ENCODE results near the gene BMP2K.
"Not testable (repeated sequence)": the region's sequence is repeated elsewhere in the genome, so short reads cannot be mapped to it uniquely, and the experiment has no call there.

Gene BMP2K

DNA sequence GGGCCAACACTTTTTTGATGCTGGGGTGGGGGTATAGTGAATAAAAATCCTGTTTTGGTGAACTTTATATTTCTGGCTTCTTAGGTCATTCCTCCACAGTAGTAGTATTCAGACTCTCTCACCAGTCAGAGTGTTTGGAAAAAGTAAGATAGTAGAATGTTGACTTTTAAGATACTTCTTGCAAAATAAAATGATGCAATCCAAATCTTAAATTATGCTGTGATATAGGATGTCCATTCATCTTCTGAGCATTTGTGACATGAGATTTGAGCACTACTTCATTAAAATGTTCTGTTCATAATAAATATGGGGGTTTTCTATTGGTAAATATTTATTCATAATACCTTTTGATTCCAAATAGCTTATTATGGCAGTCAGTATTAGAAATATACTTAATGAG, 70.1 kb downstream of the BMP2K start:
- DNase-seq (ENCODE audit: low read depth in 1 of 2, low spot score in 1 of 2), result no peak

DNA sequence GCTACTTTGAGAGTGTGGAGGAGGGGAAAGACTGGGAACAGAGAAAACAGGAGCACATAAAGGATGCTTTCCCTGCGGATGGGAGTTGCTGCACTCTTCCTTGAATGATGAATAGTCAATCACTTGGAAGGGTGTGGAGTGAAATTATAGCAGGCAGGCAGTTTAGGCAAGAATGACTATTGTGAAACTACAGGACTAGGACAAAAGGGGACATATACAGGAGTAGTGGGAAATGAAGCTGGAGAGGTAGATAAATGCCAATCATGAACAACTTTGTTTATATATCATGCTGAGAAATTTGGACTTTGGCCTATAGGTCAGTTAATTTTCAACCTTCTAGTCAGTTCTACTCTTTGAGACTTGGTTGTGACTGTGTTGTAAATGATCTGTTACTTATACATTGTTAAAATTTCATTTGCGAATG, 86.2 kb downstream of the BMP2K start:
- no peak for DNase-seq (ENCODE audit: low read depth in 1 of 2, low spot score in 1 of 2)

DNA sequence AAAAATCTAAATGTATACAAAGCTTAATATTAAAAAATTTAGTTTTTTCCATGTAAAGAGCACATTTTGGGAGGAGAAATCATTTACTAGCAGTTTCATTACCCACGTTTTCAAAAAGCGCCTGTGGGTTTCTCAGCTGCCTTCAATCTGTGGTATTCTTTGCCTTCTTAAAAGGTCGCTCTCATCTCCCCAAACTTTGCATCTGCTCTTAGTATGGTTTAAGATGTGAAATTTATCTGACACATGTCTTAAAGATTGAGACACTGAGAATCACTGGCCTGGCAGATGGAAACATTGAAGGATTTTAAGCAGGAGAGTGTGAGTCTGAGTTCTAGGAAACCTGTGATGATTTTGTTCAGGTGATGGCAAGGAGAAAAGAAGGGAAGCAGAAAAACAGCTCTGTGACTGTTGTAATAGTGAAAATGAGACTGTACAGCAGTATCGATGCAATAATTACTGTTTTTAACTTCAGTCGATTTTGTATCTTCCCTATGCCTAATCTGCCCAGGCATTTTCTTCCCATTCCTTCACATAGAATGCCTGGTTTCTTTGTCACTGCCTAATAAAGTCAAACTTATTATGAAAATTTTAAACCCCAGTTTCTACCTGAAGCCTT, 87.2 kb downstream of the BMP2K start:
- DNase-seq (ENCODE audit: low read depth in 1 of 2, low spot score in 1 of 2), result no peak

DNA sequence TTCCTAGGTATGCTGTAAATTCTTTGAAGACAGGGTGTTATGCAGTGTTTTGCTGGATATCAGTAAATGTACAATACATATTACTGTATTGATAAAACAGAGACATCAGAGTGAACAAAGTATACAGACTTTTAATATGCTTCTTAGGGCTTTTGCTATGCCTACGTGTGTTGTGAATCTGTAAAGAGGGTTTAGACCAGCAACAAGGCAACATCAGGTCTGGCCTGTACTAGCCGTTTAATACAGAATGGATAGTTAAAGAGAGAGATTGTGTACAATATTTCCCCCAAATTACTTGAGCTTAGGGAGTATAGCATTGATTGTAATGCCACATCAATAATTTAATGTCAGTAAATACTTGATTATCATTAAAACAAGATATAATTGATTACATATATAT, 87.8 kb downstream of the BMP2K start:
- DNase-seq (ENCODE audit: low read depth in 1 of 2, low spot score in 1 of 2), result no peak

DNA sequence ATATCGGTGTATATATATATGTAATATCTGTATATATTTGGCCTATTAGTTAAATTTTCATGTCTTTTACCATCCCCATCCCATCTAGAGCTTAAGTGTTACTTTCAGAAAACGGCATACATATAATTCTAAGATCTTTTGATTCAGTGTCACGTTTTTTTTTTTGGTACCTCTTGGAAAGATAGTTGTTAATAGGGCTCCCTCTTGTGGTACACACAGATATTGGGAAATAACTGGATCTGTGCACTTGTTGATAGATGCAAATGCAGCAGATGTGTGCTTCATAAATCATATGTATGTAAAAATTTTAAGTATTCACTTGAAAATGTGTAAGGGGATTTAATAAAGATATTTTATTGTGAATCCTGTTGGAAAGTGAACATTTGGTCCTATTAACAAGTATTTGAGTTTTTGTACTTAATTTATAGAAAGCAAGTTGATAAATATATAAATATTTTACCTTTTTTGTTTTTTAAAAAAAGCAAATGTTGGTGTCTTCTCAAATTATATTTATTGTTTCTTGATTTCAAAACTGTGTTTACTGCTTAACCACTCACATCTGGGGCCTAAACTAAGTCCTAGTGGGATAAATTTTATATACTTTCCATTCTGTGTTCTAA, 88.4 kb downstream of the BMP2K start:
- DNase-seq (ENCODE audit: low read depth in 1 of 2, low spot score in 1 of 2), result peak in 1 of 2 donors; percentile 25

DNA sequence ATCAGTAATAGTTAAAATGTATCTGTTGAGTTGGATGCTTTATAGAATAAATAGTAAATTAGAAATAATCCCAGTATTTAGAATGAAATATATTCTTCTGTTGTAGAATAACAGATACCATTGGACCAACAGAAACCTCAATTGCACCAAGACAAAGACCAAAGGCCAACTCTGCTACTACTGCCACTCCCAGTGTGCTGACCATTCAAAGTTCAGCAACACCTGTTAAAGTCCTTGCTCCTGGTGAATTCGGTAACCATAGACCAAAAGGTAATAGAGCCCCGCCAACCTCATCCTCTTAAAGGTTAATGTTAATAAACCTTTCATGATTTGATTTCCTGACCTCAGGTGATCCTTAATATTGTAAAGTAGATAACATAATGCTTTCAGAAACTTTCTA, 89.3 kb downstream of the BMP2K start:
- no peak for DNase-seq (ENCODE audit: low read depth in 1 of 2, low spot score in 1 of 2)

DNA sequence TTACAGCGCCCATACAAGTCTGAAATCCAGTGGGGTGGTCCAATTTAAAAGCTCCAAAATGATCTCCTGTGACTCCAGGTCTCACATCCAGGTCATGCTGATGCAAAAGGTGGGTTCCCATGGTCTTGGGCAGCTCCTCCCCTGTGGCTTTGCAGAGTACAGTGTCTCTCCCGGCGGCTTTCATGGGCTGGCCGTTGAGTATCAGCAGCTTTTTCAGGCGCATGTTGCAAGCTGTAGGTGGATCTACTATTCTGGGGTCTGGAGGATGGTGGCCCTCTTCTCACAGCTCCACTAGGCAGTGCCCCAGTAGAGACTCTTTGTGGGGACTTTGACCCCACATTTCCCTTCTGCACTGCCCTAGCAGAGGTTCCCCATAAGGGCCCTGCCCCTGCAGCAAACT, 92.6 kb downstream of the BMP2K start:
- not testable (repeated sequence) for DNase-seq (ENCODE audit: low read depth in 1 of 2, low spot score in 1 of 2)

DNA sequence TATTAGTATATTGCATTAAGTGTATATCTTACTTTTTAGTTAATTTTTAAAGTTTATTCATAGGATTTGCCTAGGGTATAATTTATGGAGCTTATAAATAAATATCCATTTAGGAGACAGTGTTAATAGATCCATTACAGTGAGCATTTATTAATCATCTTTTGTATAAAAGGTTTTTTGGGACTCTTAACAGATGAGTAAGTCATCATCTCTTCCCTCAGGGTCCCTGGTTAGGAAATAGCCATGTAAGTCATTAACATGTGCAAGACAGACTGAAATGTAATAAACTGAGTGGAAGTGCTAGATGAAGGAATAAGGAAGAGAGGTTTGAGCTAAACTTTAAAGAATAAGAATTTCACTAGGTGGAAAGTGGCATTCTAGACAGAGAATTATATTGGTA, 93.9 kb downstream of the BMP2K start:
- no peak for DNase-seq (ENCODE audit: low read depth in 1 of 2, low spot score in 1 of 2)

DNA sequence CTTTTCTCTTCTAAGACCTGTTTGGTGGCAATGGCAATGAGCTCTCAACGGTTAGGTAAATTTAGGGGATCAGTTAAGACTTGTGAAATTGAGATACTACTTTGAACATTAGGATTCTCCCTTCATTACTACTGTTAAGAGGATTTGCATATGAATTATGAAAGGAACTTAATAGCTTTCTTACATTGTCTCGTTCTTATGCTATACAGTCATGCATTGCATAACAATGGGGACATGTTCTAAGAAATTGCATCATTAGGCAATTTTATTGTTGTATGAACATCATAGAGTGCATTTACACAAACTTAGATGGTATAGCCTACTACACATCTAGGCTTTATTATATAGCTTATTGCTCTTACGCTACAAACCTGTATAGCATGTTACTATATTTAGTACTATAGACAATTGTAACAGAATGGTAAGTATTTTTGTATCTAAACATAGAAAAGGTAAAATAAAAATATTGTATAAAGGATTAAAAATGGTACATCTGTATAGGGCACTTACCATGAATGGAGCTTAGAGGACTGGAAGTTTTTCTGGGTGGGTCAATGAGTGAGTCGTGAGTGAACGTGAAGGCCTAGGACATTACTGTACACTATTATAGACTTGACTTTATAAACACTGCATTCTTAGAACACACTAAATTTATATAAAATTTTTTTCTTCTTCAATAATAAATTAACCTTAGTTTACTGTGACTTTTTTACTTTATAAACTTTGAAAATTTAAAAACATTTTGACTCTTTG, 100.6 kb downstream of the BMP2K start:
- no peak for DNase-seq (ENCODE audit: low read depth in 1 of 2, low spot score in 1 of 2)

DNA sequence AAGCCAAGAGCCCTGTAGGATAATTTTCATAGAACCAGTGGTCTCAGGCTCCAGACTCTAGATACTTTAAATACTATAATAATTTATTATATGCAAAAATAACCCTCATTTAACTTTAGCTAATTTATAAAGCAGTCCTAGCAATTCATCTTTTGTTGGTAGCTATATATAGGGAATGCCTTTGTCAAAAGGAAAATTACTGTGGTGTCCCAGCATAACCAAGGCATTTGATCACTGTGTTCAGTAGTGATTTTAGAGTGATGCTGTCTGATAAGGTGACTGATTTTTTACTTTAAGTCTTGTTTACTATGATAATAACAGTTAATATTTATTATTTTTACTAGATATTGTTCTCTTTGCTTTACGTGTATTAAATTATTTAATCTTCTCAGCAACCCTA, 101.9 kb downstream of the BMP2K start:
- no peak for DNase-seq (ENCODE audit: low read depth in 1 of 2, low spot score in 1 of 2)

DNA sequence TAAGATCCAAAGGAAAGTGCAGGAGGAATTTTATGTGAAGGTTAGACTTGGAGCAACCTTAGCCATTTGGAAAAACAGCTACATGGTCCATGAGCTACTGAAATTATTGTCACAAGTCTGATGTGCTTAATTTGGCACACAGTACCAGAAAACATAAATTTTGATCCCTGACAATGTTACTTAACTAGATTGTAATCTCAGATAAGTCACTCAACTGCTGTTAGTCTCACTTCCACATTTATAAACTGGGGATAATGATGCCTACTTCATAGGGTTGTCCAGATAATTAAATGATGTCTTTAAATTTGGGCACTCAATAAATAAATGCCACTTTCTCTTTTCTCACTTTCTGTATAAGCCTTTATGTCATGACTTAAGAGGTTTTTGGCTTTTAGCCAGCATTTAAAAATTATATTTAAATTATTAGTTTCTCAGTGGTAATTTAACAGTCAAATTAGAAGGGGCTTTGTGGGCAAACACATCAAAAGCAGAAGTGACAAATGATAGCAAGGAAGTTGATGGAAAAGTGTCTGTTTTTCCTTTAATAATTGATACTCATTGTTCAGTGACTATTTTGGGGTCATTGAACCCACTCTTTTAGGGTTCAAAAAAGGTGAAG, 104.8 kb downstream of the BMP2K start:
- DNase-seq (ENCODE audit: low read depth in 1 of 2, low spot score in 1 of 2), result no peak

DNA sequence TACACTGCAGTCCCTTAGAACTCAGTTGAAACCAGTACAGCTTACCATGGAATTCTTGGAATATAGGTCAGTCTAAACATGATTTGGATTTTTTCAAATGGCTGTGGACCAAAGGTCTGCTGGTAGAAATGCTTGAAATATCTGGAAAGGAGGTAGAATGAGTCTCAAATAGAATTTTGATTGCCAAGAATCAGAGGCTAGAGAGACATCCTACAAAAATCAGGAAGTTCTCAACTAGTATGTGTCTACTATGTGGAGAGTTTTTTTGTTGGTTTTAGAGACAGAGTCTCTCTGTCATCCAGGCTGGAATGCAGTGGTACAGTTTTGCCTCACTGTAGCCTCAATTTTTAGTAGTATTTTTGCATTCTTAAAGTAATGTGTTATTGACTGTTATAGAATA, 109.4 kb downstream of the BMP2K start:
- no peak for DNase-seq (ENCODE audit: low read depth in 1 of 2, low spot score in 1 of 2)

DNA sequence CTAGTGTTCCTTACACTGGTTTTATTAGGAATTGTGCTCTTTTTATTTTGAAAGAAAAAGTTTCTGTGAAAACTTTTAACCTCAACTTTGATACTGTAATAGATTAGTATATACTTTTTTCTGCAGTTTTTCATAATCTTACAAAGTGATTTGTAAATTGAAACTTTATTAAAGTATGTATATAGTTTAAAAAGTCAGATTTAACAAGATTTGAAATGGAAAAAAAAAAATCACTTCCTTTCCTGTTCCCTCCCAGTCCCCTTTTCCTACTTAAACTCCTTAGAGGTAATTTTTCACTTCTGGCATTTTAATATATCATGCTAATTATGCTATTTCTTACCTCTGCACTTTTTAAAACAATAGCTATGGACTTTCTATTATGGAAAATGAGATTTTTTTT, 113.8 kb downstream of the BMP2K start:
- no peak for DNase-seq (ENCODE audit: low read depth in 1 of 2, low spot score in 1 of 2)

DNA sequence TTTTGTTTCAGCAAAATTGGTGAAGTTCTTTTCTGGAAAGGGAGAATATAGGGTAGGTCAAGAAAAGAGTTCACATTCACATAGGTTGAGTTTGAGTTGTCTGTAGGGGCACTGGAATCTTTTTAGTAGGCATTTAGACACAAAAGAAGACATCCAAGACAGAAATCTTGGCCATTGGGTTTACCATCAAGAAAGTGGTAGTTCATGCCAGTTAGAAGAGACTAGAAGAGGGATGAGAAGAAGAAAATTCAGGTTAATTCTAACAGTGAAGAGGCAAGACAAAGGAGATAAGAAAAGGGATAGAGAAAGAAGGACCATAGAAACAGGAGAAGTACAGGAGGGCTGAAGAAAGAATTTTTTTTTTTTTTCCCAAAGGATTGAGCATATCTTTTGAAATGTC, 123.2 kb downstream of the BMP2K start:
- DNase-seq (ENCODE audit: low read depth in 1 of 2, low spot score in 1 of 2), result no peak

DNA sequence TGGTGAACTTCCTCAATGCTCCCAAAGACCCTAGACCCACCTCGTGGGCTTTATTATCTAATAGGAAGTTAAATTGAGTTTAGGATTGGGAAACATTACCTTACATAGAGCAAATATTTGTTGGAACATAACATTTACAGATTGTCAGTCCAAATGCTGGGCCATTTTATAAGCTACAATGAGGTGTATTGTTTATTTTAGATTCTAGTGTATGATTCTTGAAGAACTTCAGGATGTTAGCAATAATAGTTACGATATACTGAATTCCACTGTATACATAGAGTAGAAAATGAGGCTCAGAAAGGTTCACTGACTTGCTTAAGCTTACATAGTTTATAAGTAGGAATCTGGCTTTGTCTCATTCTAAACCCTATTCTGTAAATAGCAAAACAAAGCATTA, 125.7 kb downstream of the BMP2K start:
- no peak for DNase-seq (ENCODE audit: low read depth in 1 of 2, low spot score in 1 of 2)

DNA sequence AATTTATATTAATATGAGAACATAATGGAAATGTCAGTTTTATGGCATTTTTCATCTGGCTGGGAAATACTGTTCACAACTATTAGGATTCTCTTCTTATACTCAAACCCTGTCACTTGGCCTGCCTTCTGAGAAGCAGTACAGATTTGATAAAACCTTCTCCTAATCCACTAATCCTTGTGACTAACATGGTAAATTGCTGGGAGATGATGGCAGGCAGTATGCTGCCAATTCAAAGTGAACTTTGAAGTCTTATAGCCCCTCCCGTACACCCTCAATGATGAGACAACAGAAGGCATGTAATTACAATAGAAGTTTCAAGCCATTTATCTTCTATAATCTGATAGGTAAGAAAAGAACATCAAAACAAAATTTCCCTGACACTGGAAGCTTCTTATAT, 126.1 kb downstream of the BMP2K start:
- DNase-seq (ENCODE audit: low read depth in 1 of 2, low spot score in 1 of 2), result no peak

DNA sequence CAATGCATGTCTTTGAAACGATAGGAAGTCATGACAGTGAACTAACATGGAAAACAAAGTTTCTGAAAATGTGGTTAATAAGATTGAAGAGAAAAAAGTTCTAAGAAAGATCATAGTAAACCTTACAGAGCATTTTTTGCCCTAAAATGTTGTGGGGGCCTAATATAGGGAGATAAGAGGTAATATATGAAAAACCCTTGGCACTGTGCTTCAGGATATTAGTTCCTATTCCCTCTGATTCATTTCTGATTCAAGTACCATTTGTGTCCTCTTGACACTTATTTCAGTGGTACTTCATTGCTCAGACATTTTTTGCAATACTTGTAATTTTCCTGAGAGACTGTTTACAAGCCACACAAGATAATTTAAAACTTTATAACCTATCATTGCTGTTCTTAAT, 128.0 kb downstream of the BMP2K start:
- DNase-seq (ENCODE audit: low read depth in 1 of 2, low spot score in 1 of 2), result no peak

DNA sequence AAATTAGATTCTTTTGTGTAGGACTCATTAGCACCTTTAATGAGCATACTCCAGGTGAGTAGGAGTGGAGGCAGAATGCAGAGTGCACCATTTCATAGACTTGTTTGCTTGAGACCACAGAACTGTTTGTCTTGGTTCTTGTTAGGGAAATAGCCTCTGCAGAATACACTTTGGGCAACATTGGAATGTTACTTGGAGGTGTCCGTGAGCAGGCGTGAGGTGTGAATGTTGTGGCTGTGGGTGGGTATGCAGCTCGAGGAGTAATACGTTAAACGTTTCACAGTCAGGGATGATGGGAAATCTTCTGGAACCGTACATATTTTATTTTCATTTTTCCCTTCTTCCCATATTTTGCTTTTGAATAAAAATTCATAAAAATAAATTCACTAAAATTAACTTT, 131.5 kb downstream of the BMP2K start:
- DNase-seq (ENCODE audit: low read depth in 1 of 2, low spot score in 1 of 2), result no peak

DNA sequence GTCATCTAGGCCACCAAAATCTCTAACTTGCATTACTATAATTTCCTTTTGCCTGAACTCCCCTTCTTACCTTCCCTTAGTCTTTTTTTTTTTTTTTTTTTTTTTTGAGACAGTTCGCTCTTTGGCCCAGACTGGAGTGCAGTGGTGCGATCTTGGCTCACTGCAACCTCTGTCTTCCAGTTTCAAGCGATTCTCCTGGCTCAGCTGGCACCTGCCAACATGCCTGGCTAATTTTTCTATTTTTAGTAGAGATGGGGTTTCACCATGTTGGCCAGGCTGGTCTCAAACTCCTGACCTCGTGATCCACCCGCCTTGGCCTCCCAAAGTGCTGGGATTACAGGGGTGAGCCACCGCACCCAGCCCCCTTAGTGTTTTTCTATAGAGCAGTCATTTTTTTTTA, 132.8 kb downstream of the BMP2K start:
- DNase-seq (ENCODE audit: low read depth in 1 of 2, low spot score in 1 of 2), result not testable (repeated sequence)

DNA sequence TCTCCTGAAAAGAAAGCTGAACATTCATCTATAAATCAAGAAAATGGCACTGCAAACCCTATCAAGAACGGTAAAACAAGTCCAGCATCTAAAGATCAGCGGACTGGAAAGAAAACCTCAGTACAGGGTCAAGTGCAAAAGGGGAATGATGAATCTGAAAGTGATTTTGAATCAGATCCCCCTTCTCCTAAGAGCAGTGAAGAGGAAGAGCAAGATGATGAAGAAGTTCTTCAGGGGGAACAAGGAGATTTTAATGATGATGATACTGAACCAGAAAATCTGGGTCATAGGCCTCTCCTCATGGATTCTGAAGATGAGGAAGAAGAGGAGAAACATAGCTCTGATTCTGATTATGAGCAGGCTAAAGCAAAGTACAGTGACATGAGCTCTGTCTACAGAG, 134.5 kb downstream of the BMP2K start:
- DNase-seq (ENCODE audit: low read depth in 1 of 2, low spot score in 1 of 2), result no peak

DNA sequence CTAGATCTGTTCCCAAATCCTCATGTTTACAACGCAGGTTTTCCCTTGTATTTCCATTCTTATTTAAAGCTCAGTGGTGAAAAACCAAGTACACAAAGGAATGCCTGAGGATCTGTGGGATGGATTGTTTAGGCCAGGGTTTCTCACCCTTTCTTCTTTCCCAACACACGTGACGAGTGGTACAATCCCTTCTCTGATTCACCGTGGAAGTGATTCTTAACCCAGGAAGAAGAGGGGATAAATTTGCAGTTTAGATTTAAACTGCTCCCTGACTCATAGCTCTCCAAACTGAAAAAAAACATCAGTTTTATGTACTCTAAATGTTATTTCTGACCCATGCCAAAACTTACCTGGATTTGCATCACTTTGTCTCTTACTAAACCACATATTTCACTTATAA, 146.1 kb downstream of the BMP2K start:
- no peak for DNase-seq (ENCODE audit: low read depth in 1 of 2, low spot score in 1 of 2)

All from activated CD4-positive, alpha-beta T cell treated with anti-CD3 and anti-CD28 coated beads, Interleukin-2, amount 50 U/mL, for 24 hours (primary cell).